ENCODE data around the gene VDR. TPM values are rescaled to one million over a fixed set of nuclear protein-coding genes. Genes with fewer than 3 reads are reported as not detected.

Gene VDR
- total RNA-seq, 2 donors from 2014 or later, result 124 to 140 TPM

DNA sequence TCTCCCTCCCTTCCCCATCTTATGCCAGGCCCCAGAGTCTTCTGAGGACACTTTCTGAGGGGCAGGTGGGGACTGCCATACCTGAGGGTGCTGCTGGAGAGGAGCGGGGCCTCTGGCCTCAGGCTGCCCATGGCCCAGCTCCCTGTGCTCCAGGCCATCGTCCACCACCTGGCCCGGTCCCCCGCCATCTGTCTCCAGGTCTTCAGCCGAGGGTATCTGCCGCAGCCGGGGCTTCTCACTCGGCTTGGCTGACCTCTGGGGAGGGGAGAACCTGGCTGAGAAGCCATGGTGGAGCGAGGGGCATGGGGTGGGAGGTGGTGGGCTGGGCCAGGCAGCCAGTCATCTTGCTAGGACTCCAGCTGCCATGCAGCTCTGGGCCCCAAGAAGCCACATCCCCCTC, 110.1 kb downstream of the VDR start:
- Histone ChIP-seq H3K36me3 (peaks cover 5% of the 10 kb centered on the region), H3K9me3 (no peaks in the 10 kb centered on the region), H3K27me3 (no peaks in the 10 kb centered on the region), H3K9ac (ENCODE audit: low read depth in 2 of 2, low read length in 2 of 2) (no peak overlapping the region), H3K4me1 (no peaks in the 10 kb centered on the region), H3K4me3 (no peak overlapping the region), H3K27ac (no peak overlapping the region)
- DNase-seq, result no peak
- TF ChIP-seq, protein P1, sequence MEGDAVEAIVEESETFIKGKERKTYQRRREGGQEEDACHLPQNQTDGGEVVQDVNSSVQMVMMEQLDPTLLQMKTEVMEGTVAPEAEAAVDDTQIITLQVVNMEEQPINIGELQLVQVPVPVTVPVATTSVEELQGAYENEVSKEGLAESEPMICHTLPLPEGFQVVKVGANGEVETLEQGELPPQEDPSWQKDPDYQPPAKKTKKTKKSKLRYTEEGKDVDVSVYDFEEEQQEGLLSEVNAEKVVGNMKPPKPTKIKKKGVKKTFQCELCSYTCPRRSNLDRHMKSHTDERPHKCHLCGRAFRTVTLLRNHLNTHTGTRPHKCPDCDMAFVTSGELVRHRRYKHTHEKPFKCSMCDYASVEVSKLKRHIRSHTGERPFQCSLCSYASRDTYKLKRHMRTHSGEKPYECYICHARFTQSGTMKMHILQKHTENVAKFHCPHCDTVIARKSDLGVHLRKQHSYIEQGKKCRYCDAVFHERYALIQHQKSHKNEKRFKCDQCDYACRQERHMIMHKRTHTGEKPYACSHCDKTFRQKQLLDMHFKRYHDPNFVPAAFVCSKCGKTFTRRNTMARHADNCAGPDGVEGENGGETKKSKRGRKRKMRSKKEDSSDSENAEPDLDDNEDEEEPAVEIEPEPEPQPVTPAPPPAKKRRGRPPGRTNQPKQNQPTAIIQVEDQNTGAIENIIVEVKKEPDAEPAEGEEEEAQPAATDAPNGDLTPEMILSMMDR (IDR thresholded peaks at IDR 0.05), result no peak
- intact Hi-C loops (cut with DNase I), result no loop called here

DNA sequence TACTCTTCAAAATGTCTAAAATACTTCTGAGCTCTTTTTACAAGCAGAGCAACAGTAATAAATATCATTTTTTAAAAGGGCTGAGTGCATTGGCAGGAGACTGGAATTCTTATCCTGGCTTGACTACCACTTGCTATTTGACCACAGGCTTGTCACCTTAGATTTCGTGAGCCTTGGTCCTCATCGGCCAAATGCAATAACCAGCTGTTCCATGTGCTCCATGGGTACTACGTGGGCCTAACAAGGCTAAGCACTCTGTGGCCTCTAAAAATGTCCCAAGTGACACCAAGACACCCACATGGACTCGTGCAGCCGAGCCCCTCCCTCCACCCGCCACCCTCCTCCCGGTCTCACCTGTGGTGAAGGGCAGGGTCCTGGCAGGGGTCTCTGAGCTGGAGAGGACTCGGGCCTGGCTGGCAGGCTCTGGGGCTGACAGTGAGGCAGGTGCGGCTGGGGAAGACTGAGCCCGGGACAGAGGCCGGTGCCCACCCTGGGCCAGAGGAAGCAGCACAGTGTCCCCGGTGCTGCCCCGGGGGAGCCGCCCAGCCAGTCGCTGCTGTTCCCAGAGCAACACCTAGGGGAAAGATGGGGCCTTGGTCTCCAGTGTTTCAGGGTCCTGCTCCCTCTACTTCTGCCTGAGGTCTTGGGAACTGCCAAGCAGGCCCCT, 111.6 kb downstream of the VDR start:
- H3K9me3 ChIP-seq, result no peaks in the 10 kb centered on the region
- H3K27ac ChIP-seq, result no peak overlapping the region
- TF ChIP-seq, protein P1 (IDR thresholded peaks at IDR 0.05), result no peak
- no peaks in the 10 kb centered on the region for H3K4me1 ChIP-seq
- intact Hi-C loops (cut with DNase I), result no loop called here
- no peak for DNase-seq
- no peak overlapping the region for H3K9ac ChIP-seq (ENCODE audit: low read depth in 2 of 2, low read length in 2 of 2)
- no peak overlapping the region for H3K4me3 ChIP-seq
- peaks cover 12% of the 10 kb centered on the region for H3K36me3 ChIP-seq
- H3K27me3 ChIP-seq, result no peaks in the 10 kb centered on the region

DNA sequence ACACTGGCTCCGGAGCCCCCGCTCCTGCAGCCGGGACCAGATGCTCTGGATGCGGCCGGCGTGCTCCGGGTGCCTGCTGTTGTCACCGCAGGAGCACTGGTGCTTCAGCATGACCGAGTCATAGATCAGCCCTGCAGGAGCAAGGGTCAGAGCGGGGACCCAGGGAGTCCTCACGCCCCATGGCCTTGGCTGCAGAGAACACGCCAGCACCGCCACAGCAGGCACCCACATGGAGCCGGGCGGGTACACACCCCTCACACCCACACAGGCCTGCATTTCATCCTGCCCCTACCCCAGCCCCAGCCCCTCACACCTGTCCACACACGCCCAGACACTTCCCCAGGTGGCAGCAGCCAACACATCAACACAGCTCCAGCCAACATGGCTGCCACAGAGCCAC, 112.9 kb downstream of the VDR start:
- Histone ChIP-seq H3K4me3 (no peak overlapping the region), H3K9ac (ENCODE audit: low read depth in 2 of 2, low read length in 2 of 2) (no peak overlapping the region), H3K27ac (no peak overlapping the region), H3K4me1 (no peaks in the 10 kb centered on the region), H3K36me3 (peaks cover 21% of the 10 kb centered on the region), H3K27me3 (no peaks in the 10 kb centered on the region), H3K9me3 (no peaks in the 10 kb centered on the region)
- DNase-seq, result no peak
- TF ChIP-seq, protein P1 (IDR thresholded peaks at IDR 0.05), result no peak
- intact Hi-C loops (cut with DNase I), result no loop called here

Other genes with a start within 250 kb of the VDR start
- 10 to 100 TPM; 16.7 to 17.0 TPM for gene RPAP3, start 199.0 kb downstream of the VDR start, total RNA-seq
- gene ENDOU, start 179.5 kb downstream of the VDR start, total RNA-seq, result not detected
- gene RAPGEF3, start 146.1 kb downstream of the VDR start, total RNA-seq, result 10 to 100 TPM; 10.1 TPM
- 10 to 100 TPM; 12.2 to 17.9 TPM for gene SLC48A1, start 131.8 kb downstream of the VDR start, total RNA-seq
- 10 to 100 TPM; 27.3 to 29.7 TPM for gene HDAC7, start 85.1 kb downstream of the VDR start, total RNA-seq
- 100 to 1,000 TPM; 187 to 258 TPM for gene TMEM106C, start 58.6 kb upstream of the VDR start, total RNA-seq
- 1 to 10 TPM; 1.1 to 1.3 TPM for gene COL2A1, start 99.5 kb upstream of the VDR start, total RNA-seq
- 10 to 100 TPM; 14.9 to 16.8 TPM for gene SENP1, start 201.1 kb upstream of the VDR start, total RNA-seq
- gene PFKM, start 214.4 kb upstream of the VDR start, total RNA-seq, result 10 to 100 TPM; 39.2 to 64.6 TPM